ENCODE data around the gene SNX20.
A peak's percentile ranks its signal among the peaks of the same experiment; 100 is the strongest.

SNX20 gene

GRCh38 chr16:50695017-50696000 is 14.2 kb upstream of the SNX20 start:
- H3K4me3 Mint-ChIP-seq, result no peak overlapping the region
- TF ChIP-seq CTCF (IDR thresholded peaks at IDR 0.05; ENCODE audit: unreplicated experiment in 3 of 3), result no peak
- peak overlapping the region in 1 of 3 experiments; percentile 2 for H3K27ac Mint-ChIP-seq
- no peaks in the 10 kb centered on the region for H3K36me3 Mint-ChIP-seq (ENCODE audit: low read depth)
- peaks cover 43% of the 10 kb centered on the region for H3K27me3 Mint-ChIP-seq (ENCODE audit: low read depth)
- H3K4me1 Mint-ChIP-seq, result peaks cover 39% of the 10 kb centered on the region
- H3K9me3 Mint-ChIP-seq, result no peaks in the 10 kb centered on the region

- peak overlapping the region; percentile 21 to 71 (median 59) for H3K4me3 Mint-ChIP-seq
- peaks cover 33% of the 10 kb centered on the region for H3K4me1 Mint-ChIP-seq
- TF ChIP-seq CTCF (IDR thresholded peaks at IDR 0.05; ENCODE audit: unreplicated experiment in 3 of 3), result no peak
Observed at GRCh38 chr16:50694206-50694605, 13.1 kb upstream of the SNX20 start.

GRCh38 chr16:50692999-50693781 is 12.1 kb upstream of the SNX20 start, which contains the start of gene NOD2:
TSS of gene NOD2 (plus strand) at chr16:50693606. CDS start at chr16:50699496, 5,890 bp downstream.
- peak within 1 kb of the TSS; percentile 67 to 78 (median 70) for H3K4me3 Mint-ChIP-seq
- H3K27me3 Mint-ChIP-seq (ENCODE audit: low read depth), result peaks cover 36% of the 10 kb centered on the region
- peaks cover 30% of the 10 kb centered on the region for H3K4me1 Mint-ChIP-seq
- no peaks in the 10 kb centered on the region for H3K9me3 Mint-ChIP-seq
- H3K36me3 Mint-ChIP-seq (ENCODE audit: low read depth), result no peaks in the 10 kb centered on the region
- TF ChIP-seq CTCF (IDR thresholded peaks at IDR 0.05; ENCODE audit: unreplicated experiment in 3 of 3), result no peak
- no peak within 1 kb of the TSS for H3K27ac Mint-ChIP-seq

More at GRCh38 chr16:50694206-50694605, 13.1 kb upstream of the SNX20 start:
- H3K9me3 Mint-ChIP-seq, result no peaks in the 10 kb centered on the region
- no peaks in the 10 kb centered on the region for H3K36me3 Mint-ChIP-seq (ENCODE audit: low read depth)
- no peak overlapping the region for H3K27ac Mint-ChIP-seq
- H3K27me3 Mint-ChIP-seq (ENCODE audit: low read depth), result peaks cover 39% of the 10 kb centered on the region

GRCh38 chr16:50692644-50692998 is 11.5 kb upstream of the SNX20 start:
- H3K9me3 Mint-ChIP-seq, result no peaks in the 10 kb centered on the region
- no peak overlapping the region for H3K27ac Mint-ChIP-seq
- H3K4me3 Mint-ChIP-seq, result peak overlapping the region; percentile 67 to 78 (median 70)
- peaks cover 24% of the 10 kb centered on the region for H3K4me1 Mint-ChIP-seq
- H3K27me3 Mint-ChIP-seq (ENCODE audit: low read depth), result peaks cover 30% of the 10 kb centered on the region
- H3K36me3 Mint-ChIP-seq (ENCODE audit: low read depth), result no peaks in the 10 kb centered on the region
- no peak for TF ChIP-seq CTCF (IDR thresholded peaks at IDR 0.05; ENCODE audit: unreplicated experiment in 3 of 3)

GRCh38 chr16:50690177-50690576 is 9.1 kb upstream of the SNX20 start:
- H3K36me3 Mint-ChIP-seq (ENCODE audit: low read depth), result no peaks in the 10 kb centered on the region
- H3K4me3 Mint-ChIP-seq, result no peak overlapping the region
- peaks cover 22% of the 10 kb centered on the region for H3K27me3 Mint-ChIP-seq (ENCODE audit: low read depth)
- H3K4me1 Mint-ChIP-seq, result peaks cover 7% of the 10 kb centered on the region
- H3K9me3 Mint-ChIP-seq, result no peaks in the 10 kb centered on the region
- H3K27ac Mint-ChIP-seq, result no peak overlapping the region
- no peak for TF ChIP-seq CTCF (IDR thresholded peaks at IDR 0.05; ENCODE audit: unreplicated experiment in 3 of 3)
